Upper lobe of left lung (tissue), 4 donors: ENCODE measurements around the gene PCARE.

Experiments
- CTCF ChIP-seq, 6 experiments: fragments of 450-650 bp in 4 of 6; fragments of 200-600 bp in 2 of 6; sonication (generic) in 2 of 6; IDR thresholded peaks; one replicate each; pipeline ENCODE4 v1.5.1; 2016 to 2019; ENCODE audit warnings: antibody characterized with exemption in 6 of 6
- EP300 ChIP-seq, 4 donors: sonication (generic); formaldehyde crosslinking; IDR thresholded peaks; one replicate each; pipeline ENCODE4 v1.5.1; 2017; ENCODE audit warnings: antibody characterized with exemption in 4 of 4, control low read depth in 2 of 4

DNA sequence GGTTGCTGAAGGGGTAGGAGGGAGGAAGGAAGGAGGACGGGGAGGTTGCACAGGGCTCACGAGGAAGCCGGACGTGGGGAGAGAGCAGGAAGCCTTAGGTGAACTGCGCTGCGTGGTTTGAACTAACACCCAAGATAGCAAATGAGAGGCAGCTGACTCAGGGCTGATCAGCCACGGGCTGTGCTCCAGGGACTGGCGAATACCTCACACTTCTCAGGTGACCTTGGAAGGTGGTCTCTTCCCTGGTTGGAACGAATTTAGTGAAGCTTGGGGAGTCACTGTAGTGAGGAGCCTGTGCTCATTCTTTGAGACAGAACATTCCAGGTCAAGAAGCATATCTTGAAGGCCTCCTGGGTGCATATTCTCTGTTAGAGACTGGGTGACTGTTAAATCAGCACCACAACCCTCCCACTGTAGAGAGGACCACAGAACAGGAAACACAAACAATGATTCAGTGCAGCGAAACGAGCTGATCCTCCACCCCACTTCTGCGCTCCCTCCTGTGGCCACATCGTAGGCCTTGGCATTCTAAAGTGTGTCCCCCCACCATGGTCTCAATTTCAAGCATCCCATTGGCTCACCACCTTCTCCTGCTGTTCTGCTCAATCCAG, 59.4 kb downstream of the PCARE start:
- TF ChIP-seq CTCF (IDR thresholded peaks at IDR 0.05): peak in 2 of 6 experiments; percentile 10 to 29
- no peak for TF ChIP-seq EP300 (IDR thresholded peaks at IDR 0.05)
